H9 (cell line): ENCODE results near the gene ZFP36L1. TPM values are rescaled to one million over a fixed set of nuclear protein-coding genes. Genes with fewer than 3 reads are reported as not detected.
A peak's percentile ranks its signal among the peaks of the same experiment; 100 is the strongest.

ENCODE experiments used
- DNase-seq: peaks from one replicate; pipeline ENCODE4 v3.0.0-alpha.2; 2017
- H2AFZ ChIP-seq: one replicate; pipeline ENCODE4 v1.6.1; 2013; ENCODE audit warnings: mild to moderate bottlenecking, low read length, control low read depth, moderate library complexity
- H2AK5ac ChIP-seq: 2 replicates; pipeline ENCODE4 v1.6.1; 2013; ENCODE audit warnings: low read length, control low read depth, mixed read lengths; ENCODE audit not compliant: insufficient read length
- H2BK120ac ChIP-seq: one replicate; pipeline ENCODE4 v1.6.1; 2013; ENCODE audit warnings: low read depth, mild to moderate bottlenecking, low read length, control low read depth, inconsistent platforms; ENCODE audit not compliant: poor library complexity, severe bottlenecking
- H2BK12ac ChIP-seq: 2 replicates; pipeline ENCODE4 v1.6.1; 2013; ENCODE audit warnings: low read length, control low read depth, mixed read lengths, low read depth; ENCODE audit not compliant: insufficient read length
- H2BK15ac ChIP-seq: 2 replicates; pipeline ENCODE4 v1.6.1; 2013; ENCODE audit warnings: low read depth, low read length, control low read depth
- H2BK20ac ChIP-seq: one replicate; pipeline ENCODE4 v1.6.1; 2013; ENCODE audit warnings: low read depth, mild to moderate bottlenecking, low read length, control low read depth, inconsistent platforms; ENCODE audit not compliant: poor library complexity, severe bottlenecking
- H2BK5ac ChIP-seq: 2 replicates; pipeline ENCODE4 v1.6.1; 2013; ENCODE audit warnings: low read length, control low read depth, mixed read lengths; ENCODE audit not compliant: insufficient read length
- H3K14ac ChIP-seq: 2 replicates; pipeline ENCODE4 v1.6.1; 2013; ENCODE audit warnings: low read length, control low read depth; ENCODE audit not compliant: insufficient read depth
- H3K18ac ChIP-seq: 2 replicates; pipeline ENCODE4 v1.6.1; 2013; ENCODE audit warnings: low read depth, mild to moderate bottlenecking, mixed read lengths, low read length, control low read depth; ENCODE audit not compliant: insufficient read length
- H3K23ac ChIP-seq: 2 replicates; pipeline ENCODE4 v1.6.1; 2013; ENCODE audit warnings: low read length, control low read depth, mixed read lengths, low read depth; ENCODE audit not compliant: insufficient read length
- H3K23me2 ChIP-seq: 2 replicates; pipeline ENCODE4 v1.6.1; 2013; ENCODE audit warnings: low read depth, mild to moderate bottlenecking, mixed read lengths, low read length, control low read depth; ENCODE audit not compliant: insufficient read length, poor library complexity, severe bottlenecking
- H3K27ac ChIP-seq: 2 replicates; pipeline ENCODE4 v1.5.1; 2013; ENCODE audit warnings: low read length, control low read depth, mixed read lengths, low read depth; ENCODE audit not compliant: insufficient read length
- H3K27me3 ChIP-seq: 2 replicates; pipeline ENCODE4 v1.6.1; 2013; ENCODE audit warnings: low read length, control low read depth, inconsistent platforms; ENCODE audit not compliant: insufficient read depth
- H3K4ac ChIP-seq: 2 replicates; pipeline ENCODE4 v1.6.1; 2013; ENCODE audit warnings: low read depth, mild to moderate bottlenecking, control low read depth, inconsistent platforms, low read length, moderate library complexity
- H3K4me1 ChIP-seq: 2 replicates; pipeline ENCODE4 v1.6.1; 2013; ENCODE audit warnings: low read length, control low read depth, inconsistent platforms; ENCODE audit not compliant: insufficient read depth
- H3K4me2 ChIP-seq: 2 replicates; pipeline ENCODE4 v1.6.1; 2013; ENCODE audit warnings: low read length, control low read depth, mixed read lengths; ENCODE audit not compliant: insufficient read length, insufficient read depth
- H3K56ac ChIP-seq: 2 replicates; pipeline ENCODE4 v1.6.1; 2013; ENCODE audit warnings: low read depth, mild to moderate bottlenecking, mixed read lengths, low read length, control low read depth; ENCODE audit not compliant: insufficient read length
- H3K79me1 ChIP-seq: 2 replicates; pipeline ENCODE4 v1.6.1; 2013; ENCODE audit warnings: low read depth, mild to moderate bottlenecking, moderate library complexity, low read length, control low read depth, inconsistent platforms; ENCODE audit not compliant: insufficient read depth, poor library complexity, severe bottlenecking
- H3K79me2 ChIP-seq: 2 replicates; pipeline ENCODE4 v1.6.1; 2013; ENCODE audit warnings: low read length, control low read depth, inconsistent platforms; ENCODE audit not compliant: insufficient read depth
- H3K9ac ChIP-seq: 2 replicates; pipeline ENCODE4 v1.6.1; 2013; ENCODE audit warnings: low read length, control low read depth, mixed read lengths; ENCODE audit not compliant: insufficient read length; ENCODE audit errors: extremely low read depth
- H3K9me3 ChIP-seq: one replicate; pipeline ENCODE4 v1.6.1; 2013; ENCODE audit warnings: low read depth, low read length, inconsistent platforms; ENCODE audit not compliant: control insufficient read depth
- H3T11ph ChIP-seq: one replicate; pipeline ENCODE4 v1.6.1; 2013; ENCODE audit warnings: mild to moderate bottlenecking, low read length, control low read depth, inconsistent platforms
- H4K20me1 ChIP-seq: one replicate; pipeline ENCODE4 v1.6.1; 2013; ENCODE audit not compliant: control insufficient read depth, insufficient read length, insufficient read depth
- H4K5ac ChIP-seq: 2 replicates; pipeline ENCODE4 v1.6.1; 2013; ENCODE audit warnings: low read depth, mild to moderate bottlenecking, mixed read lengths, low read length, control low read depth; ENCODE audit not compliant: insufficient read length
- H4K8ac ChIP-seq: replicated peaks from 2 replicates; pipeline ENCODE4 v1.6.1; 2013; ENCODE audit warnings: low read length, control low read depth, mixed read lengths, low read depth; ENCODE audit not compliant: insufficient read length
- H4K91ac ChIP-seq: 2 replicates; pipeline ENCODE4 v1.6.1; 2013; ENCODE audit warnings: low read depth, mild to moderate bottlenecking, moderate library complexity, mixed read lengths, low read length, control low read depth; ENCODE audit not compliant: insufficient read length
- H3K27ac Mint-ChIP-seq, 3 experiments: 2 replicates in 2 of 3; 3 replicates in 1 of 3; pipeline ENCODE4 v1.8.0; 2020 to 2021; ENCODE audit warnings: mixed read lengths in 3 of 3, mild to moderate bottlenecking in 1 of 3, moderate library complexity in 1 of 3
- H3K27me3 Mint-ChIP-seq: 2 replicates; pipeline ENCODE4 v1.8.0; 2021; ENCODE audit warnings: low read depth, mild to moderate bottlenecking, moderate library complexity, mixed read lengths
- H3K36me3 Mint-ChIP-seq, 3 experiments: 2 replicates in 2 of 3; 3 replicates in 1 of 3; pipeline ENCODE4 v1.8.0; 2020 to 2021; ENCODE audit warnings: low read depth in 3 of 3, mixed read lengths in 3 of 3; ENCODE audit not compliant: insufficient read depth in 1 of 3
- H3K4me1 Mint-ChIP-seq, 2 experiments: 2 replicates each; pipeline ENCODE4 v1.8.0; 2020; ENCODE audit warnings: mixed read lengths in 2 of 2
- H3K4me3 Mint-ChIP-seq, 2 experiments: 2 replicates in 1 of 2; 3 replicates in 1 of 2; pipeline ENCODE4 v1.8.0; 2020 to 2021; ENCODE audit warnings: mild to moderate bottlenecking in 2 of 2, mixed read lengths in 2 of 2, moderate library complexity in 1 of 2
- H3K9me3 Mint-ChIP-seq, 2 experiments: 2 replicates in 1 of 2; 3 replicates in 1 of 2; pipeline ENCODE4 v1.8.0; 2020; ENCODE audit warnings: mild to moderate bottlenecking in 2 of 2, mixed read lengths in 2 of 2, moderate library complexity in 1 of 2
- WGBS: extraction: QIAGEN DNeasy Blood & Tissue Kit; methylation state at CpG from one replicate; pipeline ENCODE4 v1.1.7; 2013; ENCODE audit warnings: missing lambda C conversion rate, low lambda C conversion rate, mixed read lengths; ENCODE audit not compliant: insufficient read length; ENCODE audit errors: extremely low coverage; 5-methylcytosine and 5-hydroxymethylcytosine counted together
- total RNA-seq: library from RNA; stranded (reverse); gene quantifications from 2 replicates; pipeline ENCODE4 v1.2.1, GENCODE V29; 2021
- TF ChIP-seq, protein P1 (sequence below): fragments of 200-600 bp; sonication (generic); conservative IDR thresholded peaks from 3 replicates; pipeline ENCODE4 v1.8.0; 2021; ENCODE audit warnings: antibody characterized with exemption, mild to moderate bottlenecking

The ZFP36L1 gene
- total RNA-seq, 1 experiment from 2014 or later, result 109 TPM

DNA sequence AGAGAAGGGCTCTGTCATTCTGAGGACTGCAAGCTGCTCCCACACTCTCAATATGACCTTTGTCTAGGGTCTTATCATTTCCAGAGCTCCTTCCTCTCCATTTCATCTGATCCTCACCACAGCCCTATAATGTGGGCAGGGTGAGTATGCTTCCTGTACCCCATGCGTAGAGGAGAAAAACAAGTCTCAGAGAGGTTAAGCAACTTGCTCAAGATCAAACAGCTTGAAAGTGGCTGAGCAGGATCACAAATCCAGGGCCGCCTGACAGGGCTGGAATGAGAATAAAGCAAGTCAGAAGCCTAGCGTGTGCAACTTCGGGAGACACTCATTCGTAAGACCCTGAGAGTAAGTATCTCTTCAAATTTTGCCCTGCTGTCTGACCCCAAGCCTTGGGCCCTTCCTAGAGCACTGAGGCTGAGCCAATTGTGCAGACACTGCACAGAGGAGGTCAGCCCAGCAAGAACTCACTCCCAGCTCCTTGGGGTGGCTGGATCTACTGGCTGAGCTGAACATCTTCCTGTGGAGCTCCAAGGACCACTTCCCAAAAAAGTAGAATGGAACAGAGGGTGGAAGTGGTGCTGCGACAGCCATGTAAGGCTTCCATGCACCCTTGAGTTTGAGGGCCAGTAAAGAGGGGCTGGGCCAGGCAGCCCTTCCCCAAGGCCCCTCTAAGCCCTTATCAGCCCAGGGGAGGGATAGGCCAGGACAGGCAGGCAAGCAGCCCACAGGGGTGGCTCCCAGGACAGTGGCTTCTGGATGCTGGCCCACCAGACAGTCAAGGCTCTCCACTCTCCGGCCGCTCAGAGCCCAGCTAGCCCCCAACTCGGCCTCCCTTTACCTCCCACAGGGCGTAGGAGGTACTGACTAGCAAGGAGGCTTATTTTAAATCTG, 10.5 kb downstream of the ZFP36L1 start:
- Histone ChIP-seq H3K79me1 (no peaks in the 10 kb centered on the region), H3K23me2 (no peaks in the 10 kb centered on the region), H4K20me1 (no peaks in the 10 kb centered on the region), H2BK12ac (no peak overlapping the region), H3K27ac (no peak overlapping the region), H2AFZ (no peak overlapping the region), H2BK20ac (no peak overlapping the region), H3K18ac (no peak overlapping the region), H3K4me2 (no peak overlapping the region), H2BK15ac (no peak overlapping the region), H2BK120ac (no peak overlapping the region), H3K9ac (no peak overlapping the region), H3K23ac (no peak overlapping the region), H4K5ac (no peak overlapping the region), H4K8ac (no peak overlapping the region), H3K4me1 (no peaks in the 10 kb centered on the region), H3K4ac (no peak overlapping the region), H2AK5ac (no peak overlapping the region), H2BK5ac (no peak overlapping the region), H3K14ac (no peak overlapping the region), H3K27me3 (no peaks in the 10 kb centered on the region), H3T11ph (no peak overlapping the region), H3K56ac (no peak overlapping the region), H3K9me3 (no peaks in the 10 kb centered on the region), H3K79me2 (no peaks in the 10 kb centered on the region), H4K91ac (no peak overlapping the region)
- no CpG with 5 or more reads among the region's 10 CpGs for WGBS
- Mint-ChIP-seq H3K4me1 (peaks cover 20 to 30% of the 10 kb centered on the region in 2 experiments), H3K36me3 (peaks cover 2 to 12% (median 5%) of the 10 kb centered on the region in 3 experiments; a peak in 6 of 7 replicates), H3K4me3 (no peak overlapping the region), H3K27ac (no peak overlapping the region), H3K27me3 (peaks cover 13% of the 10 kb centered on the region), H3K9me3 (no peaks in the 10 kb centered on the region)
- no peak for DNase-seq
- TF ChIP-seq, protein P1, sequence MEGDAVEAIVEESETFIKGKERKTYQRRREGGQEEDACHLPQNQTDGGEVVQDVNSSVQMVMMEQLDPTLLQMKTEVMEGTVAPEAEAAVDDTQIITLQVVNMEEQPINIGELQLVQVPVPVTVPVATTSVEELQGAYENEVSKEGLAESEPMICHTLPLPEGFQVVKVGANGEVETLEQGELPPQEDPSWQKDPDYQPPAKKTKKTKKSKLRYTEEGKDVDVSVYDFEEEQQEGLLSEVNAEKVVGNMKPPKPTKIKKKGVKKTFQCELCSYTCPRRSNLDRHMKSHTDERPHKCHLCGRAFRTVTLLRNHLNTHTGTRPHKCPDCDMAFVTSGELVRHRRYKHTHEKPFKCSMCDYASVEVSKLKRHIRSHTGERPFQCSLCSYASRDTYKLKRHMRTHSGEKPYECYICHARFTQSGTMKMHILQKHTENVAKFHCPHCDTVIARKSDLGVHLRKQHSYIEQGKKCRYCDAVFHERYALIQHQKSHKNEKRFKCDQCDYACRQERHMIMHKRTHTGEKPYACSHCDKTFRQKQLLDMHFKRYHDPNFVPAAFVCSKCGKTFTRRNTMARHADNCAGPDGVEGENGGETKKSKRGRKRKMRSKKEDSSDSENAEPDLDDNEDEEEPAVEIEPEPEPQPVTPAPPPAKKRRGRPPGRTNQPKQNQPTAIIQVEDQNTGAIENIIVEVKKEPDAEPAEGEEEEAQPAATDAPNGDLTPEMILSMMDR, result 0 out of 3 replicates have a peak, but pooled peaks have one; percentile 13
